Myocyte (in vitro differentiated cells): ENCODE measurements around the gene WEE1. TPM values are rescaled to one million over a fixed set of nuclear protein-coding genes. Genes with fewer than 3 reads are reported as not detected.
"Not testable (repeated sequence)": the region's sequence is repeated elsewhere in the genome, so short reads cannot be mapped to it uniquely, and the experiment has no call there.

ENCODE experiments used
- DNase-seq: peaks from one replicate; pipeline ENCODE4 v3.0.0-alpha.2; 2012; ENCODE audit warnings: low read depth
- total RNA-seq: library from RNA; depleted of rRNA; stranded (reverse); fragments of >200 nt; gene quantifications from 2 replicates; pipeline ENCODE4 v1.2.3, GENCODE V29; 2014

WEE1 gene
- total RNA-seq, 1 donor from 2014 or later = 37.7 TPM

DNA sequence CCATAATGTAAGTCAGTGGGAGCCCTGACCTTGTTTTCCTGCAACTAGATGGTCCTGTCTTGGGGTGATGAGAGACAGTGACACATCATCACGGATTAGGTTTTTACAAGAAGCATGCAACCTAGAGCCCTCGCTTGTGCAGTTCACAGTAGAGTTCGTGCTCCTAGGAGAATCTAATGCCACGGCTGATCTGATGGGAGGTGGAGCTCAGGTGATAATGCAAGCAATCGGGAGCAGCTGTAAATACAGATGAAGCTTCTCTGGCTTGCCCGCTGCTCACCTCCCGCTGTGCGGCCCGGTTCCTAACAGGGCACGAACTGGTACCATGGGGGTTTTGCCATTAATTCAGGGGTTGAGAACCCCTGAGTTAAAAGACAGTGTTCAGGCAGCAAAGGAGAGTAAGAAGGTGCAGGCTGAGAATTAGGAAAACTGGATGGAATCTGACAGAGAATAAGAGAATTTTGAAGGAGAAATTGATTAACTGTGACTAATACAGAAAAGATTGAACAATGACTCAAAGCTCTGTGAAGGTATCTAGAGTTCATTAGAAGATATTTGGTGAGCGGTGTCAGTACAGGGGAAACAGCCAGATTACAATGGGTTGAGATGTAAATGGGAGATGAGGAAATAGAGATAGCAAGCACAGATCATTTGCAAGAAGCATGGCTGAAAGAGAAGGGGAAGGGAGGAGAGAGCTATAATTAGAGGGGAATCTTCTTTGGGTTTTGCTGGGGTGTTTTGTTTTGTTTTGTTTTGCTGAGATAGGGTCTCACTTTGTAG, 21.0 kb downstream of the WEE1 start:
- DNase-seq = no peak

DNA sequence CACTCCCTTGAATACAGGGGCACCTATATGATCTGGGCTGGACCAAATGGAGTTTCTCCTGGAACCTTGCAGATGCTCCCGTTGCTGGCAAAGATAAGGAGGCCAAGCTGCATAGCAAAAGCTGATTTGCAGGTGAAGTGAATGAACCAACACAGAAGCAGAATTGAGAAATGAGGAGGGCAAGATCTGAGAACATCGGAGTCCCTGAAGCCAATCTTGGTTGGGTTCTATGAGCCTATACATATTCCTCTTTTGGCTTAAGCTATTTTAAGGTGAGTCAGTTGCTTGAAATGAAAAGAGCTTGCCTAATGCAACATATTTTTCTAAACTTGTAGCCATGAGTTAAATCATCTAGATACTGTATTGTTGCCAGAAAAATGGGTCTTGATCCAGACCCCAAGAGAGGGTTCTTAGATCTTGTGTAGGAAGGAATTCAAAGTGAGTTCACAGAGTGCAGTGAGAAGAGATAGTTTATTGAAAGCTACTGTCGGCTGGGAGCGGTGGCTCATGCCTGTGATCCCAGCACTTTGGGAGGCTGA, 23.5 kb downstream of the WEE1 start:
- DNase-seq = no peak

- DNase-seq = no peak
Observed at GRCh38 chr11:9600166-9600565, 26.7 kb downstream of the WEE1 start.

GRCh38 chr11:9600644-9601036, 27.2 kb downstream of the WEE1 start:
- no peak for DNase-seq

DNA sequence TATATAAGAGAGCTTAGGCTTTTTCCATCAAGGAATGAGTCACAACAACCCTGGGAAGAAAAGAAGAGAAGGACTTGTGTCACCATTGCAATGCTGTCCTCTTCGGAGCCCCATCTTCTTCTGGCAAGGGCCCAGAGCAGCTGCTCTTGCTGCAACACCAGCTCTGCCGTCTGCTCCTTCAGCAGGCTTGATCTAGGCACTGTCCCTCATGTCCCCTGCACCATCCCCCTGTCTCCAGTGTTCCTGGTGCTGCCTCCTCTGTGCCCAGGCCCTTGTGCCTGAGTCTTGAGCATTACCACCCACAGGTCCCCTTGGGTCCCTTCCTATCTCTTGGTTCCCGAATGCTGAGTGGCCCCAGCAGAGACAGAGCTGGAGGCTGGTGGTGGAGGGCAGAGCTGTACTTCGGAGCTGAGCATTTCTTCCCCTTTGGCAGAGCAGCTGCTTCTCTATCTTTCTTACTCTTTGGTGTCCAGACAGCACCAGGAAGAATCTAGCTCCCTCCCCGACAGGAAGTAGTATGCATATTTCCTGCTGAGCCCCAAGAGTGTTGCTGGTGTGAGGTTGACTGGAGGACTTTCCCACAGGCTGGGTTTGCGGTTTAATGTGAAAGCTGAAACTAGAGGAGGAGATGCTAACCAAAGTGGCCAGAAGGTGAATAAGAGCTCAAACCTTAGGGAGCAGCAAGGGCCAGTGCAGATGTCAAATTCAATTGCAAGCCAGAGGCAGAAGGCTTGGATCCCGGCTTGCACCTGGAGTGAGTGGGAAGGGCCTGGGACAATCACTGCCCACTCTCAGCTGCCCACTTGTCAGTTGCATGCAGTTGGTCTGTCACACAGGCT, 27.8 kb downstream of the WEE1 start:
- peak; percentile 97 for DNase-seq

GRCh38 chr11:9601876-9602199, 28.4 kb downstream of the WEE1 start:
- no peak for DNase-seq

DNA sequence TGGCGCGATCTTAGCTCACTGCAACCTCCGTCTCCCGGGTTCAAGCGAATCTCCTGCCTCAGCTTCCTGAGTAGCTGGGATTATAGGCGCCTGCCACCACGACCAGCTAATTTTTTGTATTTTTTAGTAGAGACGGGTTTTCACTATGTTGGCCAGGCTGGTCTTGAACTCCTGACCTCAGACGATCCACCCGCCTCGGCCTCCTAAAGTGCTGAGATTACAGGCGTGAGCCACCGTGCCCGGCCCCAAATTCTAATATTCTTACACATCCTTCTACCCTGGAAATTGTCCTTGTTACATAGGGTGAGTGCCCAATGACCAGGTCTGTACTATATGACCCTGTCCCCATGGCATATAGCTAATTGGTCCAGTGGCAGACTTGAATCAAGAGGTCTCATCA, 29.7 kb downstream of the WEE1 start:
- not testable (repeated sequence) for DNase-seq

DNA sequence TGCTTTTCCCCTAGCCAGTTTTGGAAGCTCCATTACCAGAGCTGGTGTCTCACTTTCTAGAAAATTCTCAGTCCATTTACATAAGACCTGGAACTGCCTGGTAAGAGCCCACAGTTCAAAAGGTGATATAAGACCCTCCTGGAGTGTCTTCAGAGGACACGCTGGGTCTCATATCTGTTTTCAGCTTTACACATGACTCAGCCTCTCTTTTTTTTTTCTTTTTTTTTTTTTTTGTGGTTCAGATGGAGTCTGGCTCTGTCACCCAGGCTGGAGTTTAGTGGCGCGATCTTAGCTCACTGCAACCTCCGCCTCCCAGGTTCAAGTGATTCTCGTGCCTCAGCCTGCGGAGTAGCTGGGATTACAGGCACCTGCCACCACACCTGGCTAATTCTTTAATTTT, 30.7 kb downstream of the WEE1 start:
- DNase-seq = no peak

- DNase-seq = no peak
Observed at GRCh38 chr11:9605742-9606141, 32.3 kb downstream of the WEE1 start.

GRCh38 chr11:9606809-9607510, 33.5 kb downstream of the WEE1 start:
- no peak for DNase-seq

DNA sequence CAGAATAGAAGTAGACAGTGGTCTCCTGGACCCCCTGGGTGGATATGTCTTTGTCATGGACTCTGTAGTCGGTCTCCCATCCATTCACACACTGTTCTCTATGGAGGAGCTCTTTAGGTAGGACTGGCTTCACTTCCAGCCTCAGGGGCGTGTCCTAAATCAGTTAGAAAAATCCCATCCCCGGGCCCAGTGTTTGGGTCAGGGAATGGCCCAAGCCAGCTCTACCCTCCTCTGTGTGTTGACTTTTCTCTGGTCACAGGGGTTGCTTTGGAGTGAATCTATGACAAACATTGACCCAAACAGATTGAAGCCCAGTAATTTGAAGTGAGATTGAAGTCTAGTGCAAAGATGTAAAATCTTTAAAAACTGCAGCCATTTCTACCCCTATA, 34.0 kb downstream of the WEE1 start:
- no peak for DNase-seq

DNA sequence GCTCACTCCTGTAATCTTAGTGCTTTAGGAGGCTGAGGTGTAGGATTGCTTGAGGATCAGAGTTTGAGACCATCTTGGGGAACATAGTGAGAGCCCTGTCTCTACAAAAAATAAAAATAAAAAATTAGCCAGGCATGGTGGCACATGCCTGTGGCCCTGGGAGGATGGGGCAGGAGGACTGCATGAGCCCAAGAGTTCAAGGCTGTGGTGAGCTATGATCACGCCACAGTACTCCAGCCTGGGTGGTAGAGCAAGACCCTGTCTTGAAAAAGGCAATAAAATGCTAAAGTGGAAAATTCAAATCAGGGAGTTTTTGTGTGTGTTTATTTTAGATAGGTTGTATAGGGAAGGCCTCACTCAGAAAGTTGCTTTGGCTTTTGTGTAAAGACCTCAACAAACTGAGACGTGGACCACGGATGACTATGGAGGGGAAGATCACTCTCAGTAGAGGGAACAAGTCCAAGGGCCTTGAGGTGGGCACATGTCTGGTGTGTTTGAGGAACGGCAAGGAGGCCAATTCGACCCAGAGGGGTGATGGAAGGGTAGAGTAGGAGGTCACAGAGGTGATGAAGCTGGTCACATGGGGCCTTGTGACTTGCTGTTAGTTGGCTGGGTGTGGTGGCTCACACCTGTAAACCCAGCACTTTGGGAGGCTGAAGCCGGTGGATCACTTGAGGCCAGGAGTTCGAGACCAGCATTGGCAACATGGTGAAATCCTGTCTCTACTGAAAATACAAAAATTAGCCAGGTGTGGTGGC, 35.7 kb downstream of the WEE1 start:
- DNase-seq = no peak

DNA sequence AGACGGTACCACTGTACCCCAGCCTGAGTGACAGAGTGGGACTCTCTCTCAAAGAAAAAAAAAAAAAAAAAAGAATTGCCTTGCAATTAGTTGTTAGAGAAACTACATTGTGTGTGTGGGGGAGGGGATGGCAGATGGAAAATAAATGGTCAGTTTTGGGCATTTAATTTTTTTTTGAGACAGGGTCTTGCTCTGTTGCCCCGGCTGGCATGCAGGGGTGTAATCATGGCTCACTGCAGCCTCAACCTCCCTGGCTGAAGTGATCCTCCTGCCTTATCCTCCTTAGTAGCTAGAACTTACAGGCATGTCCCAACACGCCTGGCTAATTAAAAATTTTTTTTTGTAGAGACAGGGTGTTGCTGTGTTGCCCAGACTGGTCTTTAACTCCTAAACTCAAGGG, 36.4 kb downstream of the WEE1 start:
- no peak for DNase-seq

GRCh38 chr11:9613118-9613829, 39.8 kb downstream of the WEE1 start:
- peak; percentile 98 for DNase-seq

DNA sequence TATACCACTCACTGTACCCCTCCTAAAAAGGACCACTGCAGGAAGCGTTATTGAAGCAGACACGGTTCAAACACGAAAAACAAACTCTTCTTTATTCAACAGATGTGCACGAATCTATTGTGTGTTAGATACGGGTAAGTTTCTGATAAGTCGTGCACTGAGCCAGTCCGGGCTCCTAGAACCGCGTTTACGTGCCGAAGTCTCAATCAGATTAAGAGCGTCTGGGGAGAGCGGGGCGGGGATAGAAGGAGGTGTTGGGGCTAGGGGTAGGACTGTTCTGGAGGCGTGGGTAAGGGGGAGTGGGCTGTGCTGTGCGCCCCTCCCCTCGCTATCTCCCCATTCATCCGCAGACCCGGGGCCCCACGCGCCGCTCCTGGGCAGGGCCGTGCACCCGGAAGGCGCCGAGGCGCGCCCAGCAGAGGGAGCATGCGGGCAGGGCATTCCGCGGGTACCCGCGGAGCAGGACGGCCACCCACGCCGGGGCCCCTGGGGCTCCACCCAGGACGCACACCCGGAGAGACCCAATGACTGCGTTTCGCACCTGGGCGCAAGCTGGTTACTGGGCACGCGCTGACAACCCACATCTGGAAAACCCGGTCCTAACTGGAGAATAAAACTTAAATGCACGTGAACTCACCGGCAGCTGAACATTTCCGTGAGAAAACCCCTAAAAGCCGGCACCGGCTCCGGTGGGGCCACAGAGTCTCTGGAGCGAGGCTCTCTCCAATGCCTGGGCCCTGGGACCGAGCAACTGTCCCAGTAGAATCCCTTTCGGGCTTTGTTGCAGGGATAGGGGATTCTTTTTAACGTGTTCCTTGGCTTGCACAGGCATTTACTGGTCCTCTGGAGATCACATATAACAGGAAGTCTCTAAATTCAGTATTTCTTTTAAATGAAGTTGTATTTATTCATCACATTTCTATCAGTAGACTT, 40.6 kb downstream of the WEE1 start:
- DNase-seq = peak; percentile 77

GRCh38 chr11:9615031-9615451, 41.6 kb downstream of the WEE1 start:
- no peak for DNase-seq

GRCh38 chr11:9616042-9616675, 42.7 kb downstream of the WEE1 start:
- DNase-seq = no peak

DNA sequence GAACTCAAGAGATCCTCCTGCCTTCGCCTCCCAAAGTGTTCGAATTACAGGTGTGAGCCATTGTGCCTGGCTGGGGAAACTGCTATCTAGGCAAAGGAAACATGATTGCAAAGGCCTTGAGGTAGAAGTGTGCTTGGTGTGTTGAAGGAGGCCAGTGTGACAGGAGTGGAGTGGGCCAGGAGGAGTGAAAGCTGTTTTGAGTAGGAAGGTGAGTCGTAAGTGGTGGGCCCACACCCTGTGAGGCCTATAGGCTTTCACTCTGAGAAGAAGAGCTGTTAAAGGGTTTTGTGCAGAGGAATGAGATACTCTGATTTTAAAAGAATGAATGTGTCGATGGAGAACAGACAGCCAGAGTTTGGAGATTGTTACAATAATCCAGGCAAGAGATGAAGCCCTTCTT, 43.4 kb downstream of the WEE1 start:
- DNase-seq = no peak

DNA sequence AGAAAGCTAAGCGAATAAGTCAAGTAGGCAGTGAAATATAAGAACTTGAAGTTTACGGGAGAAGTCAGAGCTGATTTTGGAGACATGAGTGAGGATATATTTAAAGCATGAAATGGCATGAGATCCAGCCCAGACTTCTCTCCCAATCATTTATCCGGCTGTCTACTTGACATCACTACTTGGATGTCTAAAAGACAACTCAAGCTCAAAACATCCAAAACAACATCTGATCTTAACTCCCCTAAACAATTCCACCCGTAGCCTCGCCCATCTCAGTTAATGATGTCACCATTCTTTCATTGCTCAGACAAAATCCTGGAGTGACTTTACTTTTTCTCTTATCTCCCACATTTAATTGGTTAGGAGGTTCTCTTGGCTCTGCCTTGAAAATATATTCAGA, 44.5 kb downstream of the WEE1 start:
- DNase-seq = peak; percentile 88
